GM12878 (cell line): ENCODE measurements around the gene ANO5. TPM values are rescaled to one million over a fixed set of nuclear protein-coding genes. Genes with fewer than 3 reads are reported as not detected.

Experiments
- ATAC-seq: fragments of 200-7000 bp; cut with Tn5 transposase; 3 replicates; pipeline ENCODE4 v1.9.1; 2020; ENCODE audit warnings: mild to moderate bottlenecking, moderate library complexity
- BruUV-seq: library from RNA; stranded (reverse); fragments of 400-500 nt; replicated peaks from 2 replicates; lab custom pipeline; 2021; lab: Mats Ljungman, UMichigan
- CTCF ChIA-PET: fragments of 300-600 bp; sonication (Branson Sonifier 250); formaldehyde crosslinking; extraction: SDS; loops from one replicate; lab custom pipeline; 2021; ENCODE audit warnings: inconsistent platforms; lab: Yijun Ruan, JAX
- POLR2A ChIA-PET: fragments of 350-600 bp; formaldehyde crosslinking; extraction: SDS; loops from one replicate; lab custom pipeline; 2021; ENCODE audit warnings: inconsistent platforms; lab: Charles Lee
- RAD21 ChIA-PET: fragments of 300-600 bp; sonication (Branson Sonifier 250); formaldehyde crosslinking; loops from one replicate; lab custom pipeline; 2023; ENCODE audit warnings: antibody characterized with exemption; ENCODE audit not compliant: unreplicated experiment; lab: Charles Lee
- SMC1A ChIA-PET: fragments of 300-600 bp; sonication (Branson Sonifier 250); formaldehyde crosslinking; loops from one replicate; lab custom pipeline; 2023; ENCODE audit not compliant: unreplicated experiment, uncharacterized antibody; lab: Charles Lee
- DNase-seq: peaks from one replicate; pipeline ENCODE4 v3.0.0-alpha.2; 2011; ENCODE audit warnings: low read depth, low spot score
- FAIRE-seq: peaks from 3 replicates; lab custom pipeline; 2011; peaks lifted over from hg19 to GRCh38; lab: Jason Lieb, UNC
- H2AFZ ChIP-seq: 2 replicates; pipeline ENCODE4 v1.6.0; 2011; ENCODE audit warnings: low read depth, low read length, control low read depth; ENCODE audit not compliant: control insufficient read depth
- H3K27ac ChIP-seq: 2 replicates; pipeline ENCODE4 v1.5.1; 2011; ENCODE audit warnings: control low read depth; ENCODE audit not compliant: control insufficient read depth, insufficient read depth
- H3K27me3 ChIP-seq, 2 experiments: replicated peaks in 1 of 2; 2 replicates each; pipeline versions ENCODE4 v1.6.0 to v1.6.1; 2011; ENCODE audit warnings: low read length in 1 of 2; ENCODE audit not compliant: control insufficient read depth in 2 of 2, insufficient read depth in 2 of 2
- H3K36me3 ChIP-seq, 2 experiments: 2 replicates each; pipeline ENCODE4 v1.5.1; 2011; ENCODE audit warnings: low read length in 1 of 2; ENCODE audit not compliant: control insufficient read depth in 2 of 2, insufficient read depth in 2 of 2
- H3K4me1 ChIP-seq: 2 replicates; pipeline ENCODE4 v1.6.1; 2011; ENCODE audit warnings: mild to moderate bottlenecking, low read length, moderate library complexity, mixed read lengths; ENCODE audit not compliant: control insufficient read depth, insufficient read depth
- H3K4me2 ChIP-seq: 2 replicates; pipeline ENCODE4 v1.6.0; 2011; ENCODE audit warnings: control low read depth; ENCODE audit not compliant: control insufficient read depth, insufficient read depth
- H3K4me3 ChIP-seq: fragments of 200-600 bp; sonication (generic); 2 replicates; pipeline ENCODE4 v1.5.1; 2016
- H3K79me2 ChIP-seq: 2 replicates; pipeline ENCODE4 v1.6.0; 2011; ENCODE audit warnings: low read length; ENCODE audit not compliant: control insufficient read depth, insufficient read depth
- H3K9ac ChIP-seq: 2 replicates; pipeline ENCODE4 v1.8.0; 2011; ENCODE audit warnings: low read length, control low read depth, mixed read lengths; ENCODE audit not compliant: control insufficient read depth, insufficient read depth
- H3K9me3 ChIP-seq: replicated peaks from 3 replicates; pipeline ENCODE4 v1.5.1; 2011; ENCODE audit warnings: mild to moderate bottlenecking, low read length; ENCODE audit not compliant: control insufficient read depth, insufficient read depth
- H4K20me1 ChIP-seq: 2 replicates; pipeline ENCODE4 v1.6.0; 2011; ENCODE audit not compliant: control insufficient read depth, insufficient read depth
- ASH2L ChIP-seq: fragments of 300-600, 200-600 bp; sonication (generic); IDR thresholded peaks from 2 replicates; pipeline ENCODE4 v1.6.1; 2017; ENCODE audit warnings: low read depth, mild to moderate bottlenecking, borderline replicate concordance
- CHD4 ChIP-seq: fragments of 200-600 bp; sonication (generic); IDR thresholded peaks from 2 replicates; pipeline ENCODE4 v1.6.1; 2016; ENCODE audit warnings: mild to moderate bottlenecking
- HDAC2 ChIP-seq: fragments of 200-600 bp; sonication (generic); IDR thresholded peaks from 2 replicates; pipeline ENCODE4 v1.6.1; 2017
- HDGF ChIP-seq: fragments of 450-650 bp; IDR thresholded peaks from 2 replicates; pipeline ENCODE4 v1.6.1; 2016; ENCODE audit warnings: antibody characterized with exemption
- NBN ChIP-seq: fragments of 450-650 bp; IDR thresholded peaks from 2 replicates; pipeline ENCODE4 v1.6.1; 2016
- NFXL1 ChIP-seq: fragments of 450-650 bp; IDR thresholded peaks from 2 replicates; pipeline ENCODE4 v1.6.1; 2017; ENCODE audit warnings: antibody characterized with exemption, mild to moderate bottlenecking, borderline replicate concordance
- PKNOX1 ChIP-seq: fragments of 450-650 bp; IDR thresholded peaks from 2 replicates; pipeline ENCODE4 v1.6.1; 2016; ENCODE audit warnings: mild to moderate bottlenecking
- POLR2A ChIP-seq: IDR thresholded peaks from 2 replicates; pipeline ENCODE4 v1.6.1; 2011; ENCODE audit warnings: low read depth, mild to moderate bottlenecking, low read length
- RELB ChIP-seq: fragments of 450-650 bp; IDR thresholded peaks from 2 replicates; pipeline ENCODE4 v1.6.1; 2017; ENCODE audit warnings: low read depth, mild to moderate bottlenecking, moderate library complexity
- SIX5 ChIP-seq: IDR thresholded peaks from 2 replicates; pipeline ENCODE4 v1.6.1; 2011; ENCODE audit warnings: mild to moderate bottlenecking, low read depth, low read length, moderate library complexity; ENCODE audit not compliant: severe bottlenecking
- SMC3 ChIP-seq: IDR thresholded peaks from 2 replicates; pipeline ENCODE4 v1.6.1; 2011; ENCODE audit warnings: low read length, improper control_type of control experiment, borderline replicate concordance
- YBX1 ChIP-seq: fragments of 450-650 bp; IDR thresholded peaks from 2 replicates; pipeline ENCODE4 v1.6.1; 2016; ENCODE audit warnings: antibody characterized with exemption
- ZBTB11 ChIP-seq: fragments of 450-650 bp; formaldehyde crosslinking; IDR thresholded peaks from 2 replicates; pipeline ENCODE4 v1.5.0; 2022; ENCODE audit warnings: mild to moderate bottlenecking, missing genetic modification characterization
- WGBS: methylation state at CpG from one replicate; pipeline ENCODE4 v1.1.6; 2016; ENCODE audit warnings: low lambda C conversion rate; ENCODE audit not compliant: insufficient replicate concordance, insufficient coverage; ENCODE audit errors: missing lambda C conversion rate; 5-methylcytosine and 5-hydroxymethylcytosine counted together
- in situ Hi-C: fragments of 300-500 bp; cut with MboI; formaldehyde crosslinking; loops from 9 replicates; pipeline ENCODE4 v1.14.3; 2018; ENCODE audit warnings: mixed read lengths
- intact Hi-C: fragments of 100-400 bp; cut with micrococcal nuclease; formaldehyde crosslinking; loops from one replicate; pipeline ENCODE4 v1.14.2; 2022; ENCODE audit not compliant: unreplicated experiment
- polyA plus RNA-seq, 11 experiments: library from polyadenylated mRNA; depleted of rRNA in 4 of 11; unstranded in 6 of 11; stranded (reverse) in 5 of 11; fragments of >200 nt; fragmentation: Nextera tagmentation in 4 of 11; fragmentation: Illumina TruSeq in 1 of 11; extraction: Ambion mirVana in 4 of 11; extraction: Trizol in 1 of 11; gene quantifications; 1 replicate in 1 of 11; 2 replicates in 10 of 11; pipeline versions ENCODE4 v1.2.1 to v1.2.3, GENCODE V29; 2011 to 2016; ENCODE audit warnings: inconsistent platforms in 2 of 11, missing spikeins in 2 of 11, low read depth in 1 of 11
- total RNA-seq, 4 experiments: library from RNA; depleted of rRNA in 3 of 4; stranded (reverse); fragments of >200 nt in 3 of 4; fragmentation: Illumina TruSeq in 1 of 4; extraction: Trizol in 1 of 4; gene quantifications; 2 replicates each; pipeline versions ENCODE4 v1.2.1 to v1.2.3, GENCODE V29; 2013 to 2021

The ANO5 gene
- total and polyA plus RNA-seq, 10 of the 15 experiments (the other 5 are each of a cell fraction or from before 2014, with no cell fraction given), result 1.6 to 10.2 (median 4.1) TPM

GRCh38 chr11:22161489-22161888 lies 31.4 kb upstream of the ANO5 start:
- ChIA-PET POLR2A (no interaction called here), CTCF (interaction anchor here (1.0 to 1.5 kb wide), 4 partner anchors 8 to 83 kb away, joined by 3 to 7 read pairs (median 4); no protein-coding TSS in a partner anchor), SMC1A (interaction anchor here (1.2 to 2.0 kb wide), 2 partner anchors 8 to 9 kb away, joined by 3 to 12 read pairs; no protein-coding TSS in a partner anchor), RAD21 (interaction anchor here (0.8 kb wide), 1 partner anchor 8 kb away, joined by 3 read pairs; no protein-coding TSS in a partner anchor)
- Histone ChIP-seq H2AFZ (no peak overlapping the region), H3K4me1 (no peaks in the 10 kb centered on the region), H3K36me3 (no peaks in the 10 kb centered on the region), H3K27me3 (no peaks in the 10 kb centered on the region), H3K9ac (no peak overlapping the region), H3K4me2 (no peak overlapping the region), H3K79me2 (no peaks in the 10 kb centered on the region), H3K9me3 (no peaks in the 10 kb centered on the region), H3K27ac (no peak overlapping the region), H3K4me3 (no peak overlapping the region), H4K20me1 (no peaks in the 10 kb centered on the region)
- TF ChIP-seq NBN, result no peak
- TF ChIP-seq RELB, result no peak
- TF ChIP-seq HDGF, result no peak
- no peak for TF ChIP-seq POLR2A
- no peak for TF ChIP-seq SMC3
- TF ChIP-seq ASH2L, result no peak
- no peak for TF ChIP-seq YBX1
- TF ChIP-seq HDAC2, result no peak
- no peak for TF ChIP-seq CHD4
- no peak for TF ChIP-seq SIX5
- no peak for TF ChIP-seq PKNOX1
- TF ChIP-seq NFXL1, result no peak
- no peak for TF ChIP-seq ZBTB11 (CRISPR knock-in tag)
- no peak for DNase-seq
- ATAC-seq, result no peak
- no TSS peak for BruUV-seq
- no peak for FAIRE-seq
- 0% methylated on average over 1 of the region's 1 CpG for WGBS
- in situ Hi-C loops, result no loop called here
- intact Hi-C loops, result no loop called here
